GM19043 (cell line): ENCODE data around the gene SCGB1D4.
"Not testable (repeated sequence)": the region's sequence is repeated elsewhere in the genome, so short reads cannot be mapped to it uniquely, and the experiment has no call there.

ENCODE experiments used
- ATAC-seq: cut with Tn5 transposase; IDR thresholded peaks from one replicate; pipeline ENCODE4 v1.9.1; 2021; ENCODE audit warnings: low read depth; ENCODE audit not compliant: unreplicated experiment

Gene SCGB1D4, protein sequence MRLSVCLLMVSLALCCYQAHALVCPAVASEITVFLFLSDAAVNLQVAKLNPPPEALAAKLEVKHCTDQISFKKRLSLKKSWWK

DNA sequence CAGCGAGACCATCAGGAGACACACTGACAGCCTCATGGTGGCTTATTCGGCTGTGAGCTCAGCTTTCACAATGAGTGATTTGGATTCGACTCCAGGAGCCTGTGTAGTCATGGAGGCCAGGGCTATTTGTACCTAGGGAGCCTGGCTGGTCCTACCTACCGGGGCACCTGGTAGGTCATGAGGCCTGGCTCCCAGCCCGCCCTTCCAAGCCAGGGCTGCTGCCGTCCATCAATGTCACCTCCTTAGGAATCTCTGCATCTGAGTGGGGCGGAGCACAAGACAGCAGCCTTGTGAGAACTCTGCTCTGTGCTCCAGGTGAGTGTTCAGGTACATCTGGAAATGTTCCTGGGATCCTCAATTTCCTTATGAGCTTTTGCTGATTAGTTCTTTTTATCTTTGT lies at the start of gene SCGB1D4:
TSS of gene SCGB1D4 (minus strand) at position 101 of the 400 bp plus-strand sequence. CDS start at position 36, 65 bp downstream.
- no peak for ATAC-seq

DNA sequence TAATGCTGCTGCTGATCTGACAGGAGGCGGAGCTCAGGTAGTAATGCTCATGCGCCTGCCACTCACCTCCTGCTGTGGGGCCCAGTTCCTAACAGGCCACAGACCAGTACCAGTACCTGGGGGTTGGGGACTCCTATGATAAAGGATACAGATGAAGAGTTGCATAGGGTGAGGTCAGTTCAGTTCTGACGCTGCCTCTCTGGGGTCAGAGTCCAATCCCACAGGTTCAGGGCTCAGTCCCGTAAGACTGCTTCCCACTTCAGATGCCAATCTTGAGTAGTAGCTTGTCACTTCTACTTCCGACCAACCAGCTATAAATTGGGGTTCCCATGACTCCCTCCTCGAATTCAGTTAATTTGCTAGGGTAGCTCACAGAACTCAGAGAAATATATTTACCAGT lies 47.0 kb upstream of the SCGB1D4 start:
- no peak for ATAC-seq

DNA sequence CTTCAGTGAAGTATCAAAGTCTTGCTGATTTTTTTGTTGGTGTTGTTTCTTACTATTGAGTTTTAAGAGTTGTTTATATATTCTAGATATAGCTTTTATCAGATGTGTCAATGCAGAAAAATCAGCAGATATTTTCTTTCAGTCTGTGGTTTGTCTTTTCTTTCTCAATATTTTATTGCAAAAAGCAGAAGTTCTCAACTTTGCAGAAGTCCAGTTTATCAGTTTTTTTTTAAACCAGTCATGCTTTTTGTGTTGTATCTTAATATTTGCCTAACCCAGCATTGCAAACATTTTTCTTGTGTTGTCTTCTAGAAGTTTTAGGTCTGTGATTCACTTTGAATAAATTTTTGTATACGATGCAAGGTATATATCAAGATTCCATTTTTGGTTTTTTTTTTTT lies 45.3 kb upstream of the SCGB1D4 start:
- ATAC-seq: no peak

DNA sequence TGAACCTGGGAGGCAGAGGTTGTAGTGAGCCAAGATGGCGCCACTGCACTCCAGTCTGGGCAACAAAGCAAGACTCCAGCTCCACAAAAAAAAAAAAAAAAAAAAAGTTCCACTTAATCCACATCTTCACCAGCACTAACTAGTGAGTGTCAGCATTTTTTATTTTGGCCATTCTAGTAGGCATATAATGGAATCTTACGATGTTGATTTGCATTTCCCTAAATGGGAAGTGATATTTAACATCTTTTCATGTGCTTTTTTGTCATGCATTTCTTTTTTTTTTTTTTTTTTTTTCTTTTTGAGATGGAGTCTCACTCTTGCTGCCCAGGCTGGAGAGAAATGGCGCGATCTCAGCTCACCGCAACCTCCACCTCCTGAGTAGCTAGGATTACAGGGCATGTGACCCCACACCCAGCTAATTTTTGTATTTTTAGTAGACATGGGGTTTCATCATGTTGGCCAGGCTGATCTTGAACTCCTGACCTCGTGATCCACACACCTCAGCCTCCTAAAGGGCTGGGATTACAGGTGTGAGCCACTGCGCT lies 44.8 kb upstream of the SCGB1D4 start:
- ATAC-seq: not testable (repeated sequence)

DNA sequence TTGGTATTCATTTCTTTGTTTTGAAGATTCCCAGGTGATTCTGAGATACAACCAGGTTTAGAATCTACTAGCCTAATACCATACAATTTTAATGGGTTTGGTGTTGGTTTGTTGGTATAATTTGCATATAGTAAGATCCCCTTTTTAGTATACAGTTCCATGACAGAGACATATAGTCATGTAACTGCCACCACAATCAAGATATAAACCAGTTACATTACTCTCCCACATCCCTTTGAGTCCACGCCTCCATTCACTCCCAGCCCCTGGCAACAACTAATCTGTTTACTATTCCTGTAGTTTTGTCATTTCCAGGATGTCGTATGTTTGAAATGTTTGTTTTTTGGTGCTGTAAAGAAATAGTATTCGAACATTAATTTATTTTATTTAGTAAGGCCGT lies 42.7 kb upstream of the SCGB1D4 start:
- no peak for ATAC-seq

DNA sequence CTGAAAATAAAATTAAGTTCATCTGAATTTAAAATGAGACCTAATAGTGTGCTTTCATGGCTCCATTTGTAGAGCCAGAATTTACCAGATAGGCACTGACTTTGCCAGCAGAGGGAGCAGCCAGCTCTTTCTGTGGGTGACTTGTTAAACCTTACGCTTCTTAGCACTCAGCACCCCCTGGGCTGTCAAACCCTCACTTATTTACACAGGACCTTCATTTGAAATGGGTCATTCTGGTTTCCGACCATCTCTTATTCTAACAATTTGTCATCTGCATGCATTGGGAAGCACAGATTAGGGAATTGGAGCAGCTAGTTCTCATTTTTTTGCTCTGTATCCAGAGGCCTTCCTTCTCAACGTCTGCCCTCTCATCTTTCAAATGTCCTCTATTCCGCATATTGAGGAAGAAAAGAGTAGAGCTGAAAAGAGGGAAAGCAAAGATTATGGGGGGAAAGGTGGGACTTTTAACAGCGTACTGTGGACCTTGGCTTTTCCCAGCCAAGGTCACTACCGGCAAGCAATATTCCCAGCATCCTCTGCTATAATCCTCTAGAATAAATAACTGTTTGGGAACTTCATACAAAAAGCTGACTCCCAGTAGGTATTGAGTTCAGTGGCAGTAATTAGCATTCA lies 41.5 kb upstream of the SCGB1D4 start:
- ATAC-seq: no peak

DNA sequence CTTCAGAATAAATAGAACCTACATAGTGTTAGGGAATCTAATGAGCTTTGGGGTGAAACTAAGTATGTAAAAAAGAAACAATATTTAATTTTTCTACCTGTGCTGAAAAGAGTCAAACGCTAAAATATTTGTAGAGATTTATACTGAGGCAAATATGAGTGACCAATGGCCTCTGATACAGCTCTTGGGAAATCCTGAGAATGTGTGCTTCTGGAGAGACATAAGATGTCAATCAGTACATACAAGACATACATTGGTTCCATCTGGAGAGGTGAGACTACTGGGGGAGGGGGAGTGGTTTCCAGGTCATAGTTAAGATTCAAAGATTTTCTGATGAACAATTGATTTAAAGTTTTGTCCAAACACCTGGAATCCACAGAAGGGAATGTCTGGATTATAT lies 39.3 kb upstream of the SCGB1D4 start:
- no peak for ATAC-seq

DNA sequence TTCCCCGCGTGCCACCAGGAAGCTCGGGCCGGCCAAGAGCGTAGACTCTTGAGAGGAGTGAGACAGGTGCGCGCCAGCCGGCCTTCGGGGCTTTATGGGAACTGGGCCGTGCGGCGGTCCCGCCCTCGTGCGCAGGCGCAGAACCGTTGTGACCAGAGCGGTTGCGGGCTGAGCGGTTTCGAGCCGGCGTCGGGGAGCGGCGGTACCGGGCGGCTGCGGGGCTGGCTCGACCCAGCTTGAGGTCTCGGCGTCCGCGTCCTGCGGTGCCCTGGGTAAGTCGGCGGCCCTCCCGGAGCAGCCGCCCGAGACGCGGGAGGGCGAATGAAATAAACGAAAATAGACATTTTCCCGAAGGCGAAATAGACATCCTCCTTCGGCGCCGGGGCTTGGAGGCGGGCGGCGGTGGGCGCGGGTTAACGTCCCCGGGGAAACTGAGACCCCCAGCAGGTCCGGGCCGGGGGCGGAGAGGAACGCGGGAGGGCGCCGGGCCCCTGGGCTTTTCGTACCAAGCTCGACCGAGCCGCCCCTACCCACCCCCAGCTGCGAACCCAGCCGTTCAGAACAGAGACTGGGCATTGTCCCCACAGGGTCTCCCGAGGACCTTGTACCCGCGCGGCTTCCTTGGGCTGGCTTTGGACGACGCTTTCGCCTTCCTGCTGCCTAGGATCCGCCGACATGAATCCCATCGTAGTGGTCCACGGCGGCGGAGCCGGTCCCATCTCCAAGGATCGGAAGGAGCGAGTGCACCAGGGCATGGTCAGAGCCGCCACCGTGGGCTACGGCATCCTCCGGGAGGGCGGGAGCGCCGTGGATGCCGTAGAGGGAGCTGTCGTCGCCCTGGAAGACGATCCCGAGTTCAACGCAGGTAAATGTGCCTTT lies 38.7 kb upstream of the SCGB1D4 start, which contains the start of gene ASRGL1:
TSS of gene ASRGL1 (plus strand) at position 146 of the 879 bp plus-strand sequence. CDS start at position 676, 530 bp downstream.
- ATAC-seq: no peak

DNA sequence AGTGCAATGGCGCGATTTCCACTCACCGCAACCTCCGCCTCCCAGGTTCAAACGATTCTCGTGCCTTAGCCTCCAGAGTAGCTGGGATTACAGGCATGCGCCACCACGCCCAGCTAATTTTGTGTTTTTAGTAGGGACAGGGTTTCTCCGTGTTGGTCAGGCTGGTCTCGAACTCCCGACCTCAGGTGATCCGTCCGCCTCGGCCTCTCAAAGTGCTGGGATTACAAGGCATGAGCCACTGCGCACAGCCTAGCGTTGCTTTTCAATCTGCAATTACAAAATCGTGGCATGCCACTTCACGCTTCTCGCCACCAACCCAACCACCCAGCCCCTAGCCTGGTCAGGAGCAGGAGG lies 38.1 kb upstream of the SCGB1D4 start:
- not testable (repeated sequence) for ATAC-seq

DNA sequence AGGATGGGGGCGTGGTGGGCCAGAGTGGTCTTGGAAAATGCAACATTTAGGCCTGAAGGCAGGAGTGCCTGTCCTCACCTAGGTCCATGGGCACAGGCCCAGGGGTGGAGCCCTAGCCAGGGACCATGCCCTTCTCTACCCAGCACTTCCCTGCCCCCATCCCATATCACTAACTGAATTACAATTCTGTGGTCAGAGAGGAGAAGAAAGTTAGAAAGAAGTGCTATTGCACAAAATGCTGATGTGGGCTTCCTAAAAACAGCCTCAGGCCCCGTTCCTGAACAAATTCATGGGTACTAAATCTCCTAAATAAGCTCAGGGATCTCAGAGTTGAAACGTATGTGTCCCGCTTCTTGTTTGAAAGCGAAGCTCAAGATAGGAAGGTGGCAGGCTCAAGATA lies 34.9 kb upstream of the SCGB1D4 start:
- no peak for ATAC-seq

DNA sequence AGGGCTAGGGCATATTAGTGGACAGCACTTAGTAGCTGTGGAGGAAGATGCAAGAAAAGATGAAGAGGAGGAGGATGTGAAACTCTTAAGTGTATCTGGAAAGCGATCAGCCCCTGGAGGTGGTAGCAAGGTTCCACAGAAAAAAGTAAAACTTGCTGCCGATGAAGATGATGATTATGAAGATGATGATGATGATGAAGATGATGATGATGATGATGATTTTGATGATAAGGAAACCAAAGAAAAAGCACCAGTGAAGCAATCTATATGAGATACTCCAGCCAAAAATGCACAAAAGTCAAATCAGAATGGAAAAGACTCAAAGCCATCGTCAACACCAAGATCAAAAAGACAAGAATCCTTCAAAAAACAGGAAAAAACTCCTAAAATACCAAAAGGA lies 32.4 kb upstream of the SCGB1D4 start:
- ATAC-seq: not testable (repeated sequence)

DNA sequence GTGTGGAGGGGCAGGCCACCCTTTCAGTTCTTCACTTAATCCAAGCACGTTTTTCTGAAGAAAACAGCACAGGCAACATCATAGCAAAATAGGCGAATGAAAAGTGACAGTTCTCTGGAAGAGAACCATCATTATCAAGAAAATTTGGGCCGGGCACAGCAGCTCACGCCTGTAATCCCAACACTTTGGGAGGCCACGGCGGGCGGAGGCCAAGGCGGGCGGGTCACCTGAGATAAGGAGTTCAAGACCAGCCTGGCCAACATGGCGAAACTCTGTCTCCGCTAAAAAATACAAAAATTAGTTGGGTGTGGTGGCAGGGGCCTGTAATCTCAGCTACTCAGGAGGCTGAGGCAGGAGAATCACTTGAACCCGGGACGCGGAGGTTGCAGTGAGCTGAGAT lies 28.7 kb upstream of the SCGB1D4 start:
- ATAC-seq: not testable (repeated sequence)

DNA sequence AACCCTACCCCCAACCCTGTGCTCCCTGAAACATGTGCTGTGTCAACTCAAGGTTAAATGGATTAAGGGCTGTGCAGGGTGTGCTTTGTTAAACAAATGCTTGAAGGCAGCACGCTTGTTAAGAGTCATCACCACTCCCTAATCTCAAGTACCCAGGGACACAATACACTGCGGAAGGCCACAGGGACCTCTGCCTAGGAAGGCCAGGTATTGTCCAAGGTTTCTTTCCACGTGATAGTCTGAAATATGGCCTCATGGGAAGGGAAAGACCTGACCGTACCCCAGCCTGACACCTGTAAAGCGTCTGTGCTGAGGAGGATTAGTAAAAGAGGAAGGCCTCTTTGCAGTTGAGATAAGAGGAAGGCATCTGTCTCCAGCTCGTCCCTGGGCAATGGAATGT lies 27.8 kb upstream of the SCGB1D4 start:
- not testable (repeated sequence) for ATAC-seq

DNA sequence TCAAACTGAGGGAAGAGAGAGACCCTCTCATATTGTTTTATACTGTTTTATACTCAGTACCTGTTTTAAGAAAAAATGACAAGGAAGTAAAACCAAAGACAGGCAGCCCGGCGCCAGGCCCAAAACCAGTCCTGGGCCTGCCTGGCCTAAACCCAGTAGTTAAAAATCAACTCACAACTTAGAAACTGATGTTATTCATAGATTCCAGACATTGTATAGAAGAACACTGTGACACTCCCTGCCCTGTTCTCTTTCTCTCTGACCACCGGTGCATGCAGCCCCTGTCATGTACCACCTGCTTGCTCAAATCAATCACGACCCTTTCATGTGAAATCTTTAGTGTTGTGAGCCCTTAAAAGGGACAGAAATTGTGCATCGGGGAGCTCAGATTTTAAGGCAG lies 26.9 kb upstream of the SCGB1D4 start:
- ATAC-seq: not testable (repeated sequence)

DNA sequence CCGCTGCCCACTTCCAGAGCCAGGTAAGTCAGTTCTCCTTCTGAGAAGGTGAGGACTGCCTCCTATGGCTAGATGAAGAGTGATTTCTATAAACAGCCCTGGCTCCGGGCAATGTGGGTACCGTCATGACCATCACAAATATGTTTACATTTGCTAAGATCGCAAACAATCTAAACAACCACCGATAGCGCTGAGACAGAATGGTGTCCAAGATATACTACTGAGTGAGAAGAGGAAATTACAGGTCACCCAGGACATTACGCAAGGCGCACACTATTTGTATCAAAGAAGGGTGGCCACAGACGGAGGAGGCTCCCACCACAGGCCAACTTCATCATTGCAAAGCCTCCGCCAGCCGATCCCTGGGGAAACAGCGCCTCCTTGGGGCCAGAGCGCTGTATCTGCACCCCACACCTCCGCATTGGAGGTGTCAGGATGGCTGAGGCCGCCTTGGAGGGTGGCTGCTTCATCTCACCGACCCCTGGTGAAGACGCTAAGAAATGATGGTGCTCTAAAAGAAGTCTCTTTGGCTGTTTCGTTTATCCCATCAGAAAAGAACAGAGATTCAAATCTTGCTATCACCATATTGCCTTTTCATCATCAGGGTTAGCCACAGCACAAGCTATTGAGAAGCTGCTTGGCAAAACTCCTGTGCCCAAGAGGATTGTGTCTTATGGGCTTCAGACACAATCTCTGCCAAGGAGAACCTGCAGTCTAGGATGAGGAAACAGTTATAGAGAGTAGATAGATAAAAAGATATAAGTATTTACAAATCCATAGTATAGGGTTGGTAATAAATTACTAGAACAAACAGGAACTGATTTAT lies 26.1 kb upstream of the SCGB1D4 start:
- ATAC-seq: no peak

DNA sequence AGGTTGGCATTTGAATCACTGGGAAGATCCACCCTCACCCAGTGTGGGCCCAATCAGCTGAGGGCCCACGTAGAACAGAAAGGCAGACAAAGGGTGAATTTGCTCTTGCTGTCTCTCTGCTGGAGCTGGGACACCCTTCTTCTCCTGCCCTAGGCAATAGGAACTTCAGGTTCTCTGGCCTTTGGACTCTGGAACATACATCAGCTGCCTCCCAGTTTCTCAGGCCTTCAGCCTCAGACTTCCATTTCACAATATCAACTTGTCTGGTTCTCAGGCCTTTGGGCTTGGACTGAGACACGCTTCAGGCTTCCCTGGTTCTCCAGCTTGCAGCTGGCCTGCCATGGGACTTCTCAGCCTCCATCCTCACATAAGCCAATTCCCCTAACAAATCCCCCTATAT lies 23.6 kb upstream of the SCGB1D4 start:
- no peak for ATAC-seq

DNA sequence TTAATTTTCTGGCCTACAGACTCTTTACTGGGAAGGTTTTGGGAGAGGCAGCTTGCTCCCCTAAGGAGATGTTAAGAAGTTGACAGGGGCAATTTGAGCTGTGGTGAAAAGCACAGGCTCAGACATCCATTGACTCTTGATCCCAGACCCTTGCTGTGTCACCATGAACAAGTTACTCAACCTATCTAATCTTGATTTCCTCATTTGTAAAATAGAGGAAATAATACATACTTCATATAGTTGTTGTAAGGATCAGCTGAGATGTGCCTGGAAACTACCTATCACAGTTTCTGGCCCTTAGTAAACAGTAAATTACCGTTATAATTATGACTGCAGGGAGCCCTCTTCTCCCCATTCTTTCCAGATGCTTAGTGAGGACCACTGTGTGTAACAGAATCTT lies 16.6 kb upstream of the SCGB1D4 start:
- no peak for ATAC-seq

DNA sequence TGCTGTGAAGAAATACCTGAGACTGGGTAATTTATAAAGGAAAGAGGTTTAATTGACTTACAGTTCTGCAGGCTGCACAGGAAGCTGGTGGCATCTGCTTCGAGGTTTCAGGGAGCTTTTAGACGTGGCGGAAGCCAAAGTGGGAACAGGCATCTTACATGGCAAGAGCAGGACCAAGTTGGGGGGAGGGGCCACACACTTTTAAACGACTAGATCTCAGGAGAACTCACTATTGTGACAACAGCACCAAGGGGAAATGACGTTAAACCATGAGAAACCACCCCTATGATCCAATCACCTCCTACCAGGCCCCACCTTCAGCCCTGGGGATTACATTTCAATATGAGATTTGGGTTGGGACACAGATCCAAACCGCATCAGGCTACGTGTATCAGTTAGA lies 11.1 kb upstream of the SCGB1D4 start:
- no peak for ATAC-seq

DNA sequence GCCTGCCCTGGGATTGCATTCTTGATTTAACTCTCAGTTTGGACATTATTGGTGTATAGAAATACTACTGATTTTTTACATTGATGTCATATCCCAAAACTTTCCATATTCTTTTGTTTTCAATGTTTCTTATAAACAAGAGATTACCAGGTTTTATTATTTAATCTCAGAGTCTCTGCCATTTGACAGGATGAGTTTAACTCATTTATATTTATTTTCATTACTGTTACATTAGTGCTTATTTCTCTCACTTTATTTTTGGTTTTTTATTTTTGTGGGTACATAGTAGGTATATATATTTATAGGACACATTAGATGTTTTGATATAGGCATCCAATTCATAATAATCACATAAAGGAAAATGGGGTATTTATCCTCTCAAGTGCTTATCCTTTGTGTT lies 9.1 kb upstream of the SCGB1D4 start:
- ATAC-seq: no peak

DNA sequence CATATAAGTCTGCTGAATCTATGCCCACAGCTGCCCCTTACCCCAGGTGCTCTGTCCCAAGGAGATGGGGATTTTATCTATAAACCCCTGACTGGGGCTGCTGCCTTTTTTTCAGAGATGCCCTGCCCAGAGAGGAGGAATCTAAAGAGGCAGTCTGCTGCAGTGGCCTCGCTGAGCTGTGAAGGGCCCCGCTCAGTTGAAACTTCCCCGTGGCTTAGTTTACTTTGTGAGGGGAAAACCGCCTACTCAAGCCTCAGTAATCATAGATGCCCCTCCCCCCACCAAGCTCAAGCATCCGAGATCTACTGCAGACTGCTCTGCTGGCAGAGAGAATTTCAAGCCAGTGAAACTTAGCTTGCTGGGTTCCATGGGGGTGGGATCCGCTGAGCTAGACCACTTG lies 7.4 kb upstream of the SCGB1D4 start:
- no peak for ATAC-seq

DNA sequence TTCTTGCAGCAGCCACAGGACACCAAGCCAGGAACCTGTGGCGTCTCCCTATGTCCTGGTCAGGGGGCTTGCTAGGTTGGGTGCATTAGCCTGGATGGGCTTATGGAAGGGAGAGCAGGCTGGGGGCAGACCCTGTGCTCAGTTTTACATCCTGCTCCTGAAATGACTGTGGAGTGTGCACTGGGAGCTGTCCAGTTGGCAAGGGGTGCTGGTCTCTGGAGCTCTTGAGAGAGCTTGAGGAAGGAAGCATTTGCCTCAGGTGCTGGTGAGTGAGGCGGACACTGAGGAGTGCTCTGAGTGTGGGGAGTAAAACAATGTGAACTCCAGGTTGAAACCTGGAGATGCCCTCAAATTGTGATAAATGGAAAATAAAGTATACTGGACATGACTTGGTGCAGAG lies 3.4 kb downstream of the SCGB1D4 start:
- ATAC-seq: no peak
